Esophagus muscularis mucosa (tissue), 4 donors: Measurements from ENCODE around the gene MECR. TPM values are rescaled to one million over a fixed set of nuclear protein-coding genes. Genes with fewer than 3 reads are reported as not detected.

Source experiments
- DNase-seq: peaks from one replicate; pipeline ENCODE4 v3.0.0-alpha.2; 2017; ENCODE audit errors: extremely low spot score
- H3K27ac ChIP-seq, 4 donors: fragments of 200-600 bp; sonication (generic); replicated peaks in 1 of 4; 1 replicate in 3 of 4; 2 replicates in 1 of 4; pipeline ENCODE4 v1.5.1; 2016 to 2019; ENCODE audit warnings: mild to moderate bottlenecking in 1 of 4
- H3K27me3 ChIP-seq, 4 donors: fragments of 200-600 bp; sonication (generic); one replicate each; pipeline versions ENCODE4 v1.5.1 to v1.6.0; 2016 to 2019
- H3K36me3 ChIP-seq, 4 donors: fragments of 200-600 bp; sonication (generic); one replicate each; pipeline ENCODE4 v1.5.1; 2016 to 2019
- H3K4me1 ChIP-seq, 4 donors: fragments of 200-600 bp; sonication (generic); one replicate each; pipeline ENCODE4 v1.5.1; 2016 to 2019
- H3K4me3 ChIP-seq, 4 donors: fragments of 200-600 bp; sonication (generic); 1 replicate in 2 of 4; 2 replicates in 2 of 4; pipeline ENCODE4 v1.5.1; 2016 to 2019; ENCODE audit warnings: mild to moderate bottlenecking in 4 of 4, moderate library complexity in 1 of 4
- H3K9me3 ChIP-seq, 4 donors: fragments of 200-600 bp; sonication (generic); 1 replicate in 3 of 4; 2 replicates in 1 of 4; pipeline ENCODE4 v1.5.1; 2016 to 2019
- CTCF ChIP-seq, 3 experiments: fragments of 200-600 bp in 2 of 3; fragments of 450-650 bp in 1 of 3; sonication (generic) in 2 of 3; IDR thresholded peaks; one replicate each; pipeline ENCODE4 v1.5.1; 2017 to 2019; ENCODE audit warnings: antibody characterized with exemption in 3 of 3, mild to moderate bottlenecking in 2 of 3, moderate library complexity in 1 of 3
- EP300 ChIP-seq: sonication (generic); formaldehyde crosslinking; IDR thresholded peaks from one replicate; pipeline ENCODE4 v1.6.1; 2017; ENCODE audit warnings: antibody characterized with exemption
- POLR2A ChIP-seq: fragments of 450-650 bp; IDR thresholded peaks from one replicate; pipeline ENCODE4 v1.6.1; 2017; ENCODE audit warnings: antibody characterized with exemption, moderate library complexity, mild to moderate bottlenecking, low read depth
- POLR2AphosphoS5 ChIP-seq, 2 donors: sonication (generic); formaldehyde crosslinking; IDR thresholded peaks; one replicate each; pipeline ENCODE4 v1.6.1; 2017; ENCODE audit warnings: antibody characterized with exemption in 2 of 2
- WGBS: methylation state at CpG from one replicate; pipeline ENCODE4 v1.1.5; 2018; 5-methylcytosine and 5-hydroxymethylcytosine counted together
- intact Hi-C: fragments of 100-400 bp; cut with DNase I; formaldehyde crosslinking; loops from one replicate; pipeline ENCODE4 v1.15.1; 2023
- total RNA-seq, 4 donors: library from RNA; depleted of rRNA; stranded (reverse); fragments of >200 nt; gene quantifications; one replicate each; pipeline versions ENCODE4 v1.1.0 to v1.2.1, GENCODE V29; 2016

MECR gene
- total RNA-seq, 4 donors from 2014 or later, result 15.4 to 20.2 (median 18.6) TPM

DNA sequence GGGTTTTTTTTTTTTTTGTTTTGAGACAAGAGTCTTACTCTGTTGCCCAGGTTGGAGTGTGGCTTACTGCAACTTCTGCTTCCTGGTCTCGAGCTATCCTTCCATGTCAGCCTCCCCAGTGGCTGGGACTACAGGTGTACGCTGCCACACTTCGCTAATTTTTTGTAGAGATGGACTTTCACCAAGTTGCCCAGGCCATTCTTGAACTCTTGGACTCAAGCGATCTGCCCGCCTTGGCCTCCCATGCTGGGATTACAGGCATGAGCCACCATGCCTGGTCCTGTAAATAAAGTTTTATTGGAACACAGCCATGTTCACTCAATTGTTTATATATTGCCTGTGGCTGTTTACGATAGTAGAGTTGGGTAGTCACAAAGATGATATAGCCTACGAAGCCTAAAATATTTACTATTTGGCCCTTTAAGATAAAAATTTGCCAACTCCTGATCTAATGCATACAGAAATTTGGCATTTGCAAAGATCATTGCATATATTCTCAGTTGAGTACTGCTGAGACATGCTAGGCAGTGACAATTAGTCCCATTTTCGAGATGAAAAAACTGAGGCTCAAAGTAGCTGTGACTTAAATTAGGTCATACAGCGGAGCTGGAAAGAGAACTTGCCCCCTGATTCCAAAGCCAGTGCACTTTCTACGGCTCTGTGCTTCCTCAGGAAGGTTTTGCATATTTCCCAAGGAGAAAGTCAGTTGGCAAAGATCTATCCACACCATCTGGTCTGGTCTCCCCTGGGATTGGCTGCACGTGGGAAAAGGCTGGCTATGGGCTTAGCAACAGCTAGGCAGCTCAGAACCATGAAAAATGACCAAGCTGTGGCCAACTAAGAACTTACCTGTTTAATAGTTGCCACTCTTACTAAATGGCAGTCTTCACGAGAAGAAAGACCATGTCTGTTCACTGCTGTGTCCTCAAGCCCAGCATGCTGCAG, 19.4 kb downstream of the MECR start:
- intact Hi-C loops, result no loop called here
- H3K4me3 ChIP-seq, result no peak overlapping the region
- no peaks in the 10 kb centered on the region for H3K4me1 ChIP-seq
- H3K36me3 ChIP-seq, result peaks cover 16 to 86% (median 64%) of the 10 kb centered on the region in 4 donors
- DNase-seq, result no peak
- H3K27ac ChIP-seq, result no peak overlapping the region
- no peaks in the 10 kb centered on the region for H3K27me3 ChIP-seq
- H3K9me3 ChIP-seq, result no peaks in the 10 kb centered on the region
- TF ChIP-seq POLR2A (no peak), CTCF (IDR thresholded peaks at IDR 0.05) (no peak), EP300 (no peak), POLR2AphosphoS5 (IDR thresholded peaks at IDR 0.05) (no peak)
- 92% methylated on average over 12 of the region's 12 CpGs for WGBS

GRCh38 chr1:29210278-29211085, 20.3 kb downstream of the MECR start:
- WGBS, result 73% methylated on average over 7 of the region's 7 CpGs
- H3K4me1 ChIP-seq, result no peaks in the 10 kb centered on the region
- H3K4me3 ChIP-seq, result no peak overlapping the region
- peaks cover 14 to 86% (median 64%) of the 10 kb centered on the region in 4 donors for H3K36me3 ChIP-seq
- intact Hi-C loops, result no loop called here
- no peaks in the 10 kb centered on the region for H3K27me3 ChIP-seq
- no peak for DNase-seq
- TF ChIP-seq POLR2A (no peak), POLR2AphosphoS5 (IDR thresholded peaks at IDR 0.05) (no peak), EP300 (no peak), CTCF (IDR thresholded peaks at IDR 0.05) (no peak)
- no peaks in the 10 kb centered on the region for H3K9me3 ChIP-seq
- H3K27ac ChIP-seq, result no peak overlapping the region

- no peak overlapping the region for H3K27ac ChIP-seq
- WGBS, result 84% methylated on average over 5 of the region's 5 CpGs
- no peak overlapping the region for H3K4me3 ChIP-seq
- H3K36me3 ChIP-seq, result peaks cover 9 to 86% (median 64%) of the 10 kb centered on the region in 4 donors
- intact Hi-C loops, result no loop called here
- no peaks in the 10 kb centered on the region for H3K27me3 ChIP-seq
- no peaks in the 10 kb centered on the region for H3K9me3 ChIP-seq
- DNase-seq, result no peak
- TF ChIP-seq CTCF (IDR thresholded peaks at IDR 0.05) (no peak), POLR2AphosphoS5 (IDR thresholded peaks at IDR 0.05) (no peak), POLR2A (no peak), EP300 (no peak)
- H3K4me1 ChIP-seq, result no peaks in the 10 kb centered on the region
These were observed 21.6 kb downstream of the MECR start for GRCh38 chr1:29209173-29209572.

DNA sequence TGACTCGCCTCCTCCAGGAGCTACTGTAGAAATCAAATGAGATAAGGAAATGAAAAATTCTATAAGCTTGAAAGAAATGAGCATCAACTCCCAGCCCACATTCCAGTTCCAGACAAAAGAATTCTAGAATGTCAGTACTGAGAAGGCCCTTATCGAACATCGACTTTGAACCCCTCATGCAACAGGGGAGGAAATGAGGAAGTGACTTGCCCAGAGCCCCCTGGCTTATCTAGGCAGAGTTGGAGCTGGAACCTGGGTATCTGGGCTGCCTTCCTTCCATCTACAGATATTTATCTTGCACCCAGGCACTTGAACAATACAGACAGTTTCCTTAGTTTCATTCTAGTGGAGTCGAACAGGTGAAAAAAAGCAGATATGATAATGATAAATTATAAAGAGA, 22.3 kb downstream of the MECR start:
- Histone ChIP-seq H3K4me3 (no peak overlapping the region), H3K4me1 (no peaks in the 10 kb centered on the region), H3K27me3 (no peaks in the 10 kb centered on the region), H3K36me3 (peaks cover 9 to 86% (median 65%) of the 10 kb centered on the region in 4 donors), H3K9me3 (no peaks in the 10 kb centered on the region), H3K27ac (no peak overlapping the region)
- WGBS, result 73% methylated on average over 4 of the region's 4 CpGs
- TF ChIP-seq EP300 (no peak), POLR2A (no peak), POLR2AphosphoS5 (IDR thresholded peaks at IDR 0.05) (no peak), CTCF (IDR thresholded peaks at IDR 0.05) (no peak)
- no peak for DNase-seq
- intact Hi-C loops, result no loop called here
